Measurements from ENCODE around the gene MS4A1.
"Not testable (repeated sequence)": the region's sequence is repeated elsewhere in the genome, so short reads cannot be mapped to it uniquely, and the experiment has no call there.

The MS4A1 gene

GRCh38 chr11:60455531-60456042 is at the start of gene MS4A1:
Gene MS4A1 (plus strand): TSS chr11:60455847. CDS start chr11:60462375, 6,528 bp downstream.
- DNase-seq (ENCODE audit: insufficient read length, low spot score), result no peak
- no peak for FAIRE-seq

DNA sequence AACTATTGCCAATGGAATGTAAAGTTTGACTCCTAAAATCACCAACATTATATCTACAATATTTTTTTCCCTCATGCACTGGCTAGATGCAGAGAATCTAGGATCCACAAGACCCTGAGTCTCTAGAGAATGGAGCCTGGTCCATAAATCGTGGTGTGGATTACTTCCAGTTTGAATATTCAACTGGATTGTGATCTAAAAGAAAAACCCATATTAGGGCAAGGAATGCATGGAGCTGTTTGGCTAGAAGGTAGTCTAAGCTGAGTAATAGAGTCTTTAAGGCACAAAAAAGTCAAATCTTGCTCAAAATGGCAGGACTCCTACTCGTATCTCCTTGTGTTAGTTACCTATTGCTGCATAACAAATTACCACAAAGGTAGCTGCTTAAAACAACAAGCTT is 35.6 kb upstream of the MS4A1 start:
- no peak for FAIRE-seq
- DNase-seq (ENCODE audit: insufficient read length, low spot score), result no peak

DNA sequence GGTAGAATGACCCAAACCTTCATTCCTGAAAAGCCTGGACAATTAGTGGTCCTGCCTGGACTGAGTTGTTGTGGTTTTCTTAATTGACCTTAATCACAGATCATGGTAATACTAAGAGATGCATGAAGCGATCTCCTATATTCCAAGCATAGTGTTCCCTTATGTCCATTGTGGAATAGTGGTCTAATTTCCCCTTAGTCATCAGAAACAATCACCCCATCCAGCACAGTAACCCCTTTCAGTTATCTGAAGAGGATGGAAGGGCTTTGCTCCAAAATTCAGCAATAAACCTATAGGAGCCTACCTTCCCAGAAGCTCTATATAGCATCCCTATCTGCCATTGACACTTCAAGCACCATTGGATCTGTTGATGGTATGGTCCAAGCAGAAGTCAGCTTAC is 33.0 kb upstream of the MS4A1 start:
- DNase-seq (ENCODE audit: insufficient read length, low spot score), result no peak
- no peak for FAIRE-seq

GRCh38 chr11:60428517-60428916 is 27.1 kb upstream of the MS4A1 start:
- no peak for FAIRE-seq
- no peak for DNase-seq (ENCODE audit: insufficient read length, low spot score)

- FAIRE-seq, result no peak
- no peak for DNase-seq (ENCODE audit: insufficient read length, low spot score)
Measured at GRCh38 chr11:60429272-60429671, 26.4 kb upstream of the MS4A1 start, which contains the start of gene MS4A5. Gene MS4A5 (plus strand): TSS chr11:60429572. CDS start chr11:60429675, 103 bp downstream.

- DNase-seq (ENCODE audit: insufficient read length, low spot score) (no peak), FAIRE-seq (no peak)
Measured at GRCh38 chr11:60431251-60431650, 24.4 kb upstream of the MS4A1 start.

GRCh38 chr11:60433401-60433800 is 22.2 kb upstream of the MS4A1 start:
- DNase-seq (ENCODE audit: insufficient read length, low spot score) (no peak), FAIRE-seq (no peak)

GRCh38 chr11:60447070-60447469 is 8.6 kb upstream of the MS4A1 start:
- FAIRE-seq (no peak), DNase-seq (ENCODE audit: insufficient read length, low spot score) (no peak)

- DNase-seq (ENCODE audit: insufficient read length, low spot score), result no peak
- FAIRE-seq, result no peak
Measured at GRCh38 chr11:60447846-60448245, 7.8 kb upstream of the MS4A1 start.

- FAIRE-seq; DNase-seq (ENCODE audit: insufficient read length, low spot score): not testable (repeated sequence)
Measured at GRCh38 chr11:60451185-60451584, 4.5 kb upstream of the MS4A1 start.

GRCh38 chr11:60454212-60454611 is 1.4 kb upstream of the MS4A1 start:
- DNase-seq (ENCODE audit: insufficient read length, low spot score) (no peak), FAIRE-seq (no peak)

DNA sequence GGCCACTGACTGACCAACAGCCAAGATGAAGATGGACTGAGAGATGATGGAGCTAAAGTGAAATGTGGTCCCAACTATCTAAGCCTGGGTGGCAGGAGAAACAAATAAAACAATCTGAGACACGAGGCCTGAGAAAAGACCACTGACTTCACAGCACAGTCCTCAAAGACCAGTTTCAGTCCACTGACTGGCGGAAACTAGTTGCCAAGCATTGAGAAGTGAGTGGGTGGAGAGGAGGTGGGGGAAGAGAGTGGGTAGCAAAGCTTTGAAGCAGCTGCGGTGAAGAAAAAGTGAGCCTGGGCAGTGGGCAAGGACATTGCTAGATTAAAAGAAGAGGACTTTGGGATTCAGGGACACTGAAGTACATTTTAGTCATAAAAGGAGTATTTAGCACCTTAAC is 1.9 kb downstream of the MS4A1 start:
- no peak for FAIRE-seq
- no peak for DNase-seq (ENCODE audit: insufficient read length, low spot score)

GRCh38 chr11:60459345-60459744 is 3.7 kb downstream of the MS4A1 start:
- FAIRE-seq, result no peak
- no peak for DNase-seq (ENCODE audit: insufficient read length, low spot score)

DNA sequence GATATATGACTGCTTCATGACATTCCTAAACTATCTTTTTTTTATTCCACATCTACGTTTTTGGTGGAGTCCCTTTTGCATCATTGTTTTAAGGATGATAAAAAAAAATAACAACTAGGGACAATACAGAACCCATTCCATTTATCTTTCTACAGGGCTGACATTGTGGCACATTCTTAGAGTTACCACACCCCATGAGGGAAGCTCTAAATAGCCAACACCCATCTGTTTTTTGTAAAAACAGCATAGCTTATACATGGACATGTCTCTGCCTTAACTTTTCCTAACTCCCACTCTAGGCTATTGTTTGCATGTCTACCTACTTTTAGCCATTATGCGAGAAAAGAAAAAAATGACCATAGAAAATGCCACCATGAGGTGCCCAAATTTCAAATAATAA is 13.2 kb downstream of the MS4A1 start:
- FAIRE-seq (no peak), DNase-seq (ENCODE audit: insufficient read length, low spot score) (no peak)

- FAIRE-seq (no peak), DNase-seq (ENCODE audit: insufficient read length, low spot score) (no peak)
Measured at GRCh38 chr11:60469723-60470122, 14.1 kb downstream of the MS4A1 start.

DNA sequence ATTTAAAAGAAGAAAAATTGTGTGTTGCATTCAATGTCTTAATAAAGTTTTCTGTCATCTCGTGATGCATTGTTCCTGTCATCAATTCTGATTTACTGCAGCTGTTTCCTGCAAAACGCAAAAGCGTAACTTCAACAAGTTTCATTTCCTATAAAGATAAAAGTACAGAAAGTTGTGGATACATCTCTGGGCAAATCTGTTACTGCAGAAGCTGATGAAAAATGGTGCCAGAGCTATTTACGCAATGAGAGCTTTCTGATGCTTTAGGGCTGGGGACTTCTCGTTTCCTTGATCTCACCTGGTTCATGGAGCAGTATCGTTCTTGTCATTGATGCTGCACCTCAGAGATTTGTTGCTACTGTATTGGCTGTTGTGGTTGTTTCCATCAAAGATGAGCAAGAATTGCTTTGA is 21.4 kb downstream of the MS4A1 start:
- FAIRE-seq, result no peak

GRCh38 chr11:60482361-60482760 is 26.7 kb downstream of the MS4A1 start:
- FAIRE-seq (no peak), DNase-seq (ENCODE audit: insufficient read length, low spot score) (no peak)

More for the DNA sequence above, 21.4 kb downstream of the MS4A1 start:
- no peak for DNase-seq (ENCODE audit: insufficient read length, low spot score)

DNA sequence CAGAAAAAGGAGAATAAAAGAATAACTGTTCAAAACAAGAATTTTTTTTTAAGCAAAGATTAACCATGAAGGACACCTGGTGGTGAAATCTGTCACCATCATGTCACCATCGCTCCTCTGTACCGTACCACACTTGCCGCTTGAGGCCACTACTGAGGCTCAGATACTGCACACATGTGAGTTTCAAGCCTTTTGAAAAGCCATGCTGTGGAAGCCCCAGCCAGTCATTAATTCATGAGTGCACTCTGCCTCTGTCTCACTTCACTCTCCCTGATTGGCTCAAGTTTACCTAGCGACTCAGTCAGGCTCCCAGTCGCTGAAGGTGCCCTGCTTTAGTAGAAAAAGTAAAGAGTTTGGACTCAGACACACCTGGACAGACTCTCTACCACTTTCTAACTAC is 30.3 kb downstream of the MS4A1 start:
- DNase-seq (ENCODE audit: insufficient read length, low spot score), result no peak
- no peak for FAIRE-seq

DNA sequence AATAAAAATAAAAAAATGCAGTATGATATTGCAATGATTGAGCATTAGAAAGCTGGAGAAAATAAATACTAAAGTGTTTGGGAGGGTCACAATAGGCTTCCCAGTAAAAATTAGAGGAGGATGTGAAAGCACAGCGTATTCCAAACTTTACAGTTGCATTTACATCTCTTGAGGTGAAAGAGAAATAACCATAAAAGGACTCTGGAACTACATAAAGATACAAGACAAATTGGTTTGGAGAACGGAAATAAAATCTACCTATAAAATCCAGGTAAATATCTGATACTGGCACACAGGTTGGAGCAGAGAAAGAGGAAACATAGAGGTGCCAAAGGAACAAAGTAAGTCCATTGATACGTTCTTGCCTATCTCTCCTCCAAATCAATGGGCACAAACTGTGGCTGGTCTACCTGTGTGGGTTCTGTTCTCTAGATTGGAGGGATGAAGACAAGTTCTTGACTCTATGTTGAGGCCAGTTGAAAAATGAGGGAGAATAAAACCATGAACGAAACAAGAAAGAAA is 36.9 kb downstream of the MS4A1 start, which contains the start of gene MS4A12:
Gene MS4A12, plus strand, starts transcription at position 291 of the 522 bp plus-strand sequence. CDS start 4,541 bp downstream, outside the sequence.
- FAIRE-seq (no peak), DNase-seq (ENCODE audit: insufficient read length, low spot score) (no peak)

GRCh38 chr11:60493454-60493853 is 37.8 kb downstream of the MS4A1 start:
- no peak for DNase-seq (ENCODE audit: insufficient read length, low spot score)
- no peak for FAIRE-seq

GRCh38 chr11:60498399-60498798 is 42.8 kb downstream of the MS4A1 start:
- DNase-seq (ENCODE audit: insufficient read length, low spot score), result no peak
- no peak for FAIRE-seq

DNA sequence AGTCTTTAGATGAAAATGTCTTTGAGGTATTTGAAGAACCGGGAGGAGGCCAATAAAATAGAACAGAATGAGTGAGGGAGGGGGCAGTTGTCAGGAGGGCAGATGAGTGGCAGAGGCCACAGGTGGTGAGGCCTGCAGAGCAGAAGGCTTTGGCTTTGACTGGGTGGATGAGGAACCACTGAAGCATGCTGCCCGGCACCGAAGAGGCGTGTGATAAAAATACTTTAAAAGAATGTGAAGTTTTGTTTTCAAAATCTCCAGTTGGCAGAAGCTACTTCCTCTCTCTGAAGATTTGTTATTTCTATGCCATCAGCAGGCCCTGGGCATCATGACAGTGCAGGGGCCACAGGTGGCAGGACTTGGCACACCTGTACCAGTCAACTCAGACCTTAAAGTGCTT is 43.2 kb downstream of the MS4A1 start:
- DNase-seq (ENCODE audit: insufficient read length, low spot score) (no peak), FAIRE-seq (no peak)
